GM18498 (cell line): Measurements from ENCODE around the gene EFHD1.

Source experiments
- ATAC-seq: cut with Tn5 transposase; IDR thresholded peaks from one replicate; pipeline ENCODE4 v1.9.1; 2021; ENCODE audit warnings: mild to moderate bottlenecking, moderate library complexity; ENCODE audit not compliant: unreplicated experiment

Gene EFHD1, protein sequence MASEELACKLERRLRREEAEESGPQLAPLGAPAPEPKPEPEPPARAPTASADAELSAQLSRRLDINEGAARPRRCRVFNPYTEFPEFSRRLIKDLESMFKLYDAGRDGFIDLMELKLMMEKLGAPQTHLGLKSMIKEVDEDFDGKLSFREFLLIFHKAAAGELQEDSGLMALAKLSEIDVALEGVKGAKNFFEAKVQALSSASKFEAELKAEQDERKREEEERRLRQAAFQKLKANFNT

DNA sequence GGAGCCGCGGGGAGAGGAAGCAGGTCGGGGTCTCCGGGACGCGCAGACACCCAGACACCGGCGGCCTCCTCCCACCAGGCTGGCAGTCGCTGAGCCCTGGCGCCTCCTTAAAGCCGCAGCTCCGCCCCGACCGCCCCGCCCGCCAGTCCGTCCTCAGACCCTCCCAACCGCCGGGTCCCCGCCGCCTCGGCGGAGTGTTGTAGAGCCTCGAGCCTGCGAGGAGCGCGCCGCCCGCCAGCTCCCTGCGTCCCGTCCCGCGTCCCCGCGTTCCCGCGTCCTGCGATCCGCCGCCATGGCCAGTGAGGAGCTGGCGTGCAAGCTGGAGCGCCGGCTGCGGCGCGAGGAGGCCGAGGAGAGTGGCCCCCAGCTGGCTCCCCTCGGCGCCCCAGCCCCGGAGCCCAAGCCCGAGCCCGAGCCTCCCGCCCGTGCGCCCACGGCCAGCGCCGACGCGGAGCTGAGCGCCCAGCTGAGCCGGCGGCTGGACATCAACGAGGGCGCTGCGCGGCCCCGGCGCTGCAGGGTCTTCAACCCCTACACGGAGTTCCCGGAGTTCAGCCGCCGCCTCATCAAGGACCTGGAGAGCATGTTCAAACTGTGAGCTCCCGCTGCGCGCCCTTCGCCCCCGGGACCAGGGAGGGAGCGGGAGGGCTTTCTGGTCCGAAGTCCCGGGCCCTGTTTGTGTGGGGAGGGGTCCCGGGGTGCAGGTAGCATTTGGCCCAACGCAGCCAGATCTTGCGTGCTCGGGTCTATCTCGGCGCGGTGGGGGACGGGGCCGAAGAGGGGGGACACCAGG lies at the start of gene EFHD1:
Gene EFHD1, plus strand, starts transcription at position 192 of the 793 bp plus-strand sequence. Its CDS starts 101 bp downstream, at position 293.
- peak; percentile 52 for ATAC-seq

- ATAC-seq, result no peak
Observed at GRCh38 chr2:232584238-232584637, 49.2 kb upstream of the EFHD1 start.

DNA sequence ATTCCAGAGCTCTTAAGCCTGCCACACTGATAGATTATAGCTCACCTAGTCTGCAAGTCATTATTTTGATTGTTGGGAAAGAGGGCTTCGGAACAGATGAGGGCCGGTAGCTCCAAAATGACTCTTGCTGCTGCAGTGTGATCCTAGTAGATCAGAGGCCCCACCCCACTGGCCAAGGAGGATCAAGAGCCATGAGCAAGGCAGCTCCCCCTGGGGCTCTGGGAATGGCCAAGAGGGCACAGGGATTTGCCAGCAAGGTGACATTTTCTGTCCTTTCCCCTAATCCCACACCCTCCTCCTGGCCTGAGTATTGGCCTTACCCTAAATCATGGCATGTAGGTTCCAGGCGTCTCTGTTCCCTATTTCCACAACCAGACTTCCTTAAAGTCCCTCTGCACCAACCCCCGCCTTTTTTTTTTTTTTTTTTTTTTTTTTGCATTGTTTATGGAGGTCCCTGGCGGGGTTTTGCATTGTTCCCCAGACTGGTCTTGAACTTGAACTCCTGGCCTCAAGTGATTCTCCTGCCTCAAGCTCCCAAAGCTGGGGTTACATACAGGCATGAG lies 46.4 kb upstream of the EFHD1 start:
- ATAC-seq, result no peak

DNA sequence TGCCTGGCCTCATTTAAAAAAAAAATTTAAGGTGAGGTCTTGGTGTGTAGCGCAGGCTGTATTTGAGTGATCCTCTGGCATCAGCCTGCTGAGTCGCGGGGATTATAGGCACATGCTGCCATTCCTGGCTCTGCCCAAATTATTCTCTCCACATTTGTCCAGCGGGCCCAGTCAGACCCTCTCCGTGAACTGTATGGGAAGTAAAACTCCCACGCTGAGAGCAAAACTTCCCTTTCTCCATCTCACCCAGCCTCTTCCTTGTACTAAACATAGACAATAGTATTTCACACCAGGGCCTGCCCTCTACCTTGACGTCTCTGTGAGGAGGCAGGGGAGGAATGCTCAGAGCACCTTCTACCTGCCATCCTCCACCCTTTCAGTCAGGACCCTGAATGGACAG lies 45.9 kb upstream of the EFHD1 start:
- ATAC-seq, result no peak

- ATAC-seq, result no peak
Observed at GRCh38 chr2:232588031-232588430, 45.4 kb upstream of the EFHD1 start.

- no peak for ATAC-seq
Observed at GRCh38 chr2:232588680-232589585, 44.5 kb upstream of the EFHD1 start.

DNA sequence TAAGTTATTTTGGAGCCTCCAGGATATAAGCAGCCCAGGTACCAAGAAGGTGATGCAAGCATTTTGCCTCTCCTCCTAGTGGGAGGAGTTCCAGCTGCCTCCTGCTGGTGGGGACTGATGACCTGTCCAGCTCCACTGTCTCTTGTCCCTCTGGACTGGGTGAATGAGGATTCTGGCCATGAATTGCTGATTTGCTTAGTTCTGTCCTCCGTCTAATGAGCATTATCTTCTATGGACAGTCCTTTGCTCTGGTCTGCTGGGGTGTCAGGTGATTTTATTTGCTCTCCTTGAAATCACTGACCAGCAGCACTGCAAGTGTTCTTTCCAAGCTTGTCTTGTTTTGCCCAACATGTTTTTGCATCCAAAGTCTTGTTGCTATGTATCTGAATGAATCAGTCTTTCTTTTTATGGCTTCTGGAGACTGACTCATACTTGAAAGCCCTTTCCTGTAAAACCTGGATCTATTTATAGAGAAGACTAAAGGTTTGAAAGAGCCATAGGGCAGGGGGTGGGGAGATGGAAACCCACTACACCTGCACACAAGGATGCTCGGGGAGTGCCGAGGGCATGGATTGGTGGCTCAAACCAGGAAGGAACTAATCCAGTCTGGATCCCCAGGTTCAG lies 40.5 kb upstream of the EFHD1 start:
- ATAC-seq, result no peak

GRCh38 chr2:232593982-232594381 lies 39.4 kb upstream of the EFHD1 start:
- no peak for ATAC-seq

DNA sequence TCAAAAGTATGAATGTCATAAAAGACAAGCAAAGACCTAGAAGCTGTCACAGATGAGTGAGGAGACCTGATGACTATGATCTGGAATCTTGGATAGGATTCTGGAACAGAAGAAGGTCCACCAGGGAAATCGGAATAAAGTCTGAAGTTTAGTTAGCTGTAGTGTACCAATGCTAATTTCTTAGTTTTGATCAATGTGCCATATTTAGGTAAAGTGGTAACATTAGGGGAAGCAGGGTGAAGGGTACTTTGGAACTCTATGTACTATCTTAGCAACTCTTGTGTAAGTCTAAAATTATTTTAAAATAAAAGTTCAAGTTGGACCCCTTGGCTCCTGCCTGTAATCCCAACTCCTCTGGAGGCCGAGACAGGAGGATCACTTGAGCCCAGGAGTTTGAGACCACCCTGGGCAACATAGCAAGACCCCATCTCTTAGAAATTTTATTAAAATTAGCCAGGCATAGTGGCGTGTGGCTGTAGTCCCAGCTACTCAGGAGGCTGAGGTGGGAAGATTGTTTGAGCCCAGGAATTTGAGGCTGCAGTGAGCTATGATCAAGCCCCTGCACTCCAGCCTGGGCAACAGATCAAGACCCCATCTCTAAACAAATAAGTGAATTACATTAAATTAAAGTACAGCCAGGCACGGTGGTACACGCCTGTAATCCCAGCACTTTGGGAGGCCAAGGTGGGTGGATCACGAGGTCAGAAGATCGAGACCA lies 35.9 kb upstream of the EFHD1 start:
- ATAC-seq, result no peak

GRCh38 chr2:232598293-232598692 lies 35.1 kb upstream of the EFHD1 start:
- no peak for ATAC-seq

DNA sequence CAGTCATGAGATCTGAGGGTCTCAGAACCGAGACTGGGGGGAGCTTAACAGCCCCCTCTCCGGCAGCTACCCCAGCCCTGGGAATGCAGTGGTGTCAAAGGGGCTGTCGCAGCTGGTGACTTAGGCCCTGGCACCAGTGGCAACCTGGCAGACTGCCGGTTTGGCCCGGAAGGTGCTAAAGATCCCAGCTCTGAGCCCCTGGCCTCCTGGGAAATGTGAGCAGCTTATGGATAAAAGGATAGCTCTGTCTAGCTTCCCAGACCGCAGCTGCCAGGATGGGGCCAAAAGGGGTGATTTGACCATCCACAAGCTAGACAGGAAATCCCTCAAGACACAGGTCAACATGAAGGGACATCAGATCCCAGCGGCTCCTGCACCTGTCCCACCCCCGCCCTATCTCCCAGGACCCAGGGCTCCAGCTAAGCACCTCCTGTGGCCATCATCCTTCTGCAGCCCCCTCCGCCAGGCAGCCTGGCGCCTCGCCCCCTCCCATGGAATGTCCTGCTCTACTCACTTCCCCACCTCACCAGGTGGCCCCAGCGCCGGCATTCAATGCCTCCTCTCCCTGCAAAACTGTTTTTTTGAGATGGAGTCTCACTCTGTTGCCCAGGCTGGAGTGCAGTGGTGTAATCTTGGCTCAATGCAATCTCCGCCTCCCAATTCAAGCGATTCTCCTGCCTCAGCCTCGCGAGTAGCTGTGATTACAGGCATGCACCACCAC lies 33.2 kb upstream of the EFHD1 start:
- ATAC-seq, result no peak

DNA sequence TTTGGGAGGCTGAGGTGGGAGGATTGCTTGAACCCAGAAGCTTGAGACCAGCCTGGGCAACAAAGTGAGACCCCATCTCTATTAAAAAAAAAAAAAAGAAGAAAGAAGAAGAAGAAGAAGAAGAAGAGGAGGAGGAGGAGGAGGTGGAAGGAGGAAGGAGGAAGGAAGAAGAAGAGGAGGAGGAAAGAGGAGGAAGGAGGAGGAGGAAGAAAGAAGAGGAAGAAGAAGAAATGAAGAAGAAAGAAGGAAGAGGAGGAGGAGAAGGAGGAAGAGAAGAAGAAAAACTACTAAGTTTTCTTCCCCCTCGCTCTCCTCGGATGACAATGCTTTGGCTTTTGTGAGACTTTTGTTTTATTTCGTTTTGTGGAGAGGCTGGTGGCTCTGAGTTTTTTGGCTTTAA lies 30.1 kb upstream of the EFHD1 start:
- no peak for ATAC-seq

GRCh38 chr2:232604535-232604934 lies 28.9 kb upstream of the EFHD1 start:
- ATAC-seq, result no peak

GRCh38 chr2:232607011-232607410 lies 26.4 kb upstream of the EFHD1 start:
- no peak for ATAC-seq

- ATAC-seq, result no peak
Observed at GRCh38 chr2:232609607-232610006, 23.8 kb upstream of the EFHD1 start.

- no peak for ATAC-seq
Observed at GRCh38 chr2:232610081-232610480, 23.3 kb upstream of the EFHD1 start.

DNA sequence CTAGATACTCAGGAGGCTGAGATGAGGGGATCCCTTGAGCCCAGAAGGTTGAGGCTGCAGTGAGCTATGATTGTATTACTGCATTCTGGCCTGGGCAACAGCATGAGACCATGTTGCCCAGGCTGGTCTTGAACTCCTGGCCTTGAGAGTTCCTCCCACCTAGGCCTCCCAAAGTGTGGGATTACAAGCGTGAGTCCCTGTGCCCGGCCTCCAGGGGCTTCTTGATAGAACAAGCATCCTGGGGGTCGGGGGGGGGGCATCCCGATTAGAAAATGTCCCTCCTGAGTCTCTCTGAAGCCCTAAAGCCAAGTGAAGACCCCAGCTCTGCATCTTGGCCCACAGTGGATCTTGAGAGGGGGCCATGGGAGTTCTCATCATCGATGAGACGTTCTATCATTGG lies 22.3 kb upstream of the EFHD1 start:
- ATAC-seq, result no peak

GRCh38 chr2:232611559-232612218 lies 21.7 kb upstream of the EFHD1 start:
- ATAC-seq, result no peak
